ENCODE results near the gene UBAC1.

Gene UBAC1

GRCh38 chr9:135961277-135961715 is at the start of gene UBAC1:
Gene UBAC1, minus strand, starts transcription at chr9:135961373. Its CDS starts 211 bp downstream, at chr9:135961162.
- peak; percentile 80 to 94 (median 86) for DNase-seq

- DNase-seq, result no peak
Measured at GRCh38 chr9:136010615-136011361, 49.6 kb upstream of the UBAC1 start.

- no peak for DNase-seq
Measured at GRCh38 chr9:136010176-136010575, 49.0 kb upstream of the UBAC1 start.

GRCh38 chr9:136009516-136009915 is 48.3 kb upstream of the UBAC1 start:
- DNase-seq, result no peak

- no peak for DNase-seq
Measured at GRCh38 chr9:136008693-136008997, 47.5 kb upstream of the UBAC1 start.

GRCh38 chr9:136007934-136008692 is 46.9 kb upstream of the UBAC1 start:
- no peak for DNase-seq

GRCh38 chr9:136007276-136007933 is 46.2 kb upstream of the UBAC1 start:
- DNase-seq, result no peak

GRCh38 chr9:136006169-136006568 is 45.0 kb upstream of the UBAC1 start:
- no peak for DNase-seq

GRCh38 chr9:136004712-136005111 is 43.5 kb upstream of the UBAC1 start:
- no peak for DNase-seq

GRCh38 chr9:136004219-136004618 is 43.0 kb upstream of the UBAC1 start:
- DNase-seq, result no peak

GRCh38 chr9:136003411-136004218 is 42.4 kb upstream of the UBAC1 start:
- DNase-seq, result no peak

GRCh38 chr9:136002881-136003280 is 41.7 kb upstream of the UBAC1 start:
- DNase-seq, result no peak

GRCh38 chr9:136002215-136002614 is 41.0 kb upstream of the UBAC1 start:
- DNase-seq, result no peak

- no peak for DNase-seq
Measured at GRCh38 chr9:136001231-136001630, 40.1 kb upstream of the UBAC1 start.

- no peak for DNase-seq
Measured at GRCh38 chr9:135998410-135999071, 37.4 kb upstream of the UBAC1 start.

- DNase-seq, result no peak
Measured at GRCh38 chr9:135998016-135998380, 36.8 kb upstream of the UBAC1 start.

GRCh38 chr9:135997090-135998015 is 36.2 kb upstream of the UBAC1 start:
- DNase-seq, result no peak

- no peak for DNase-seq
Measured at GRCh38 chr9:135995816-135996215, 34.6 kb upstream of the UBAC1 start.

GRCh38 chr9:135994501-135995192 is 33.5 kb upstream of the UBAC1 start:
- DNase-seq, result no peak

GRCh38 chr9:135993765-135994500 is 32.8 kb upstream of the UBAC1 start:
- DNase-seq, result no peak
